Cardiac septum (tissue), 1 donor: Measurements from ENCODE around the gene DEFB123. TPM values are rescaled to one million over a fixed set of nuclear protein-coding genes. Genes with fewer than 3 reads are reported as not detected.

Experiments
- DNase-seq: peaks from one replicate; pipeline ENCODE4 v3.0.0-alpha.2; 2020; ENCODE audit warnings: low spot score
- intact Hi-C: fragments of 100-400 bp; cut with DNase I; formaldehyde crosslinking; loops from one replicate; pipeline ENCODE4 v1.14.0; 2022
- total RNA-seq: library from RNA; stranded (reverse); fragmentation: NEBNext Ultra II Directional; extraction: Animal tissue kit (Norgen Biotek cat#: 25700); gene quantifications from one replicate; pipeline ENCODE4 v1.2.1, GENCODE V29; 2021
- donor health status: DM: no; HTN: no; CAD: no.

Gene DEFB123
- total RNA-seq, 1 donor from 2014 or later: not detected

- intact Hi-C loops: no loop called here
- DNase-seq: no peak
Observed at GRCh38 chr20:31472395-31473330, 32.2 kb downstream of the DEFB123 start.

- intact Hi-C loops: no loop called here
- no peak for DNase-seq
Observed at GRCh38 chr20:31473331-31474096, 33.1 kb downstream of the DEFB123 start.

- intact Hi-C loops: no loop called here
- DNase-seq: no peak
Observed at GRCh38 chr20:31474097-31474436, 33.6 kb downstream of the DEFB123 start.

- intact Hi-C loops: no loop called here
- no peak for DNase-seq
Observed at GRCh38 chr20:31474758-31475427, 34.5 kb downstream of the DEFB123 start, which contains the start of the genes DEFB124 and REM1. DEFB124 (minus strand) TSS chr20:31475127; CDS start chr20:31473013, 2,114 bp downstream. REM1 (plus strand) TSS chr20:31475288; CDS start chr20:31476446, 1,158 bp downstream.

GRCh38 chr20:31475472-31476293 lies 35.3 kb downstream of the DEFB123 start:
- DNase-seq: no peak
- intact Hi-C loops: no loop called here

GRCh38 chr20:31476294-31476585 lies 35.8 kb downstream of the DEFB123 start:
- intact Hi-C loops: no loop called here
- no peak for DNase-seq

- intact Hi-C loops: no loop called here
- DNase-seq: no peak
Observed at GRCh38 chr20:31476643-31477215, 36.3 kb downstream of the DEFB123 start.

- intact Hi-C loops: no loop called here
Observed at GRCh38 chr20:31484001-31484400, 43.6 kb downstream of the DEFB123 start.

GRCh38 chr20:31485450-31486339 lies 45.3 kb downstream of the DEFB123 start:
- DNase-seq: peak; percentile 81
- intact Hi-C loops: no loop called here

More at GRCh38 chr20:31484001-31484400, 43.6 kb downstream of the DEFB123 start:
- DNase-seq: no peak

GRCh38 chr20:31488115-31488514 lies 47.7 kb downstream of the DEFB123 start:
- DNase-seq: no peak
- intact Hi-C loops: no loop called here

- intact Hi-C loops: no loop called here
- DNase-seq: no peak
Observed at GRCh38 chr20:31489152-31489551, 48.7 kb downstream of the DEFB123 start.

GRCh38 chr20:31490752-31491151 lies 50.3 kb downstream of the DEFB123 start:
- no peak for DNase-seq
- intact Hi-C loops: no loop called here

GRCh38 chr20:31494131-31494530 lies 53.7 kb downstream of the DEFB123 start:
- DNase-seq: no peak
- intact Hi-C loops: no loop called here

GRCh38 chr20:31496761-31497295 lies 56.4 kb downstream of the DEFB123 start:
- intact Hi-C loops: no loop called here
- peak; percentile 89 for DNase-seq

GRCh38 chr20:31497838-31498540 lies 57.6 kb downstream of the DEFB123 start:
- intact Hi-C loops: no loop called here
- peak; percentile 82 for DNase-seq
